ENCODE data around the gene TGFBR2.

- no peak for TF ChIP-seq CTCF (IDR thresholded peaks at IDR 0.05)
- TF ChIP-seq POLR2A (IDR thresholded peaks at IDR 0.05), result no peak
- TF ChIP-seq POLR2AphosphoS5 (IDR thresholded peaks at IDR 0.05), result no peak
- no peak for TF ChIP-seq EP300 (IDR thresholded peaks at IDR 0.05)
Measured at GRCh38 chr3:30694668-30695067, 88.3 kb downstream of the TGFBR2 start.
